Measurements from ENCODE around the gene DPF3.

Gene DPF3

DNA sequence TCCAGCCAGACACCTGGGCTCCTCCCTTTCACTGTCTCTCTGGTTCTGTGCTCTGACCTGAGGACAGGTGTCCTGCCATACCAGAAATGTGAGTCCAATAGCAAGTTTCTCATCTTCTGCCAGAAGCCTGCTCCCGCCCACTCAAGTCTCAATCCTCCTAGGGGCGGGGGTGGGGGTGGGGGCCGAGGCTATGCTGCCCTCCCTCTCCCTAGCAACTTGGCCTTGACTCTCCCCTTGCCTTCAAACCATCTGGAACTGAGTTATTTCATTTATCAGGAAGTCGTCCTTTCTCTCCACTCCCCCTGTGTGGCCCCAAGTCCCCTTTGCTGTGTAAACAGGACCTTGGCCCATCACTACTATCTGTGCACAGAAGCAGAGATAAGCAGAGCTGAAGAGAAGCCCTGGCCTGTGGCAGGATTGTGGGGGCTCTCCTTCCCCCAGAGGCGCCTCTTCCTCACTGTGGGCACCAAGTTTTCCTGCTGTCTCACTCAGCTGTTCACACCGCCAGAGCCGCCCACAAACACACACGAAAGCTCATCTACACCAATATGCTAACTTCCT is 117.1 kb downstream of the DPF3 start:
- no peaks in the 10 kb centered on the region for H3K9me2 ChIP-seq (replicated peaks; ENCODE audit: control insufficient read depth, low read length)
- no peaks in the 10 kb centered on the region for H3K36me3 ChIP-seq (ENCODE audit: control insufficient read depth, low read length)
- H4K20me1 ChIP-seq (ENCODE audit: control insufficient read depth, insufficient read depth, low read depth, low read length) = no peaks in the 10 kb centered on the region
- H3K4me1 ChIP-seq (ENCODE audit: control insufficient read depth, low read length) = no peaks in the 10 kb centered on the region
- H3K79me2 ChIP-seq (ENCODE audit: control insufficient read depth, low read length) = no peaks in the 10 kb centered on the region
- no peak overlapping the region for H3K4me3 ChIP-seq (ENCODE audit: low read length)
- H3F3A ChIP-seq (ENCODE audit: control insufficient read depth, insufficient read depth) = no peaks in the 10 kb centered on the region
- H3K4me2 ChIP-seq (ENCODE audit: low read length) = no peak overlapping the region
- H3K27me3 ChIP-seq (ENCODE audit: control insufficient read depth, low read length) = no peaks in the 10 kb centered on the region; the same call in 1 of the 2 replicates
- no peaks in the 10 kb centered on the region for H3K9me3 ChIP-seq (ENCODE audit: control insufficient read depth, insufficient read depth, low read length)
- H3K27ac ChIP-seq (ENCODE audit: low read depth, low read length) = no peak overlapping the region
- TF ChIP-seq CTCF (IDR thresholded peaks at IDR 0.05; ENCODE audit: low read depth, low read length, poor library complexity, severe bottlenecking) (no peak), EZH2phosphoT487 (IDR thresholded peaks at IDR 0.05; ENCODE audit: borderline replicate concordance, low read length) (no peak)

GRCh38 chr14:72775923-72776554 is 117.9 kb downstream of the DPF3 start:
- no peak overlapping the region for H3K27ac ChIP-seq (ENCODE audit: low read depth, low read length)
- H3K36me3 ChIP-seq (ENCODE audit: control insufficient read depth, low read length) = no peaks in the 10 kb centered on the region
- H4K20me1 ChIP-seq (ENCODE audit: control insufficient read depth, insufficient read depth, low read depth, low read length) = no peaks in the 10 kb centered on the region
- no peaks in the 10 kb centered on the region for H3F3A ChIP-seq (ENCODE audit: control insufficient read depth, insufficient read depth)
- TF ChIP-seq CTCF (IDR thresholded peaks at IDR 0.05; ENCODE audit: low read depth, low read length, poor library complexity, severe bottlenecking) = no peak
- TF ChIP-seq EZH2phosphoT487 (IDR thresholded peaks at IDR 0.05; ENCODE audit: borderline replicate concordance, low read length) = no peak
- H3K4me2 ChIP-seq (ENCODE audit: low read length) = no peak overlapping the region
- H3K27me3 ChIP-seq (ENCODE audit: control insufficient read depth, low read length) = no peaks in the 10 kb centered on the region; the same call in 1 of the 2 replicates
- H3K9me2 ChIP-seq (replicated peaks; ENCODE audit: control insufficient read depth, low read length) = no peaks in the 10 kb centered on the region
- H3K4me1 ChIP-seq (ENCODE audit: control insufficient read depth, low read length) = no peaks in the 10 kb centered on the region
- H3K79me2 ChIP-seq (ENCODE audit: control insufficient read depth, low read length) = no peaks in the 10 kb centered on the region
- H3K9me3 ChIP-seq (ENCODE audit: control insufficient read depth, insufficient read depth, low read length) = no peaks in the 10 kb centered on the region
- no peak overlapping the region for H3K4me3 ChIP-seq (ENCODE audit: low read length)

GRCh38 chr14:72774894-72775620 is 118.8 kb downstream of the DPF3 start:
- Histone ChIP-seq H3K9me3 (ENCODE audit: control insufficient read depth, insufficient read depth, low read length) (no peaks in the 10 kb centered on the region), H3F3A (ENCODE audit: control insufficient read depth, insufficient read depth) (no peaks in the 10 kb centered on the region), H3K9me2 (replicated peaks; ENCODE audit: control insufficient read depth, low read length) (no peaks in the 10 kb centered on the region), H3K4me1 (ENCODE audit: control insufficient read depth, low read length) (no peaks in the 10 kb centered on the region), H3K79me2 (ENCODE audit: control insufficient read depth, low read length) (no peaks in the 10 kb centered on the region), H3K36me3 (ENCODE audit: control insufficient read depth, low read length) (no peaks in the 10 kb centered on the region), H3K4me2 (ENCODE audit: low read length) (no peak overlapping the region), H3K27me3 (ENCODE audit: control insufficient read depth, low read length) (peaks cover 2% of the 10 kb centered on the region; the same call in 1 of the 2 replicates), H3K27ac (ENCODE audit: low read depth, low read length) (no peak overlapping the region), H4K20me1 (ENCODE audit: control insufficient read depth, insufficient read depth, low read depth, low read length) (no peaks in the 10 kb centered on the region), H3K4me3 (ENCODE audit: low read length) (no peak overlapping the region)
- no peak for TF ChIP-seq EZH2phosphoT487 (IDR thresholded peaks at IDR 0.05; ENCODE audit: borderline replicate concordance, low read length)
- TF ChIP-seq CTCF (IDR thresholded peaks at IDR 0.05; ENCODE audit: low read depth, low read length, poor library complexity, severe bottlenecking) = no peak
